DOHH2 (cell line): Measurements from ENCODE around the gene PCCB.

Experiments used
- EZH2phosphoT487 ChIP-seq: fragments of 200-600 bp; sonication (generic); IDR thresholded peaks from 2 replicates; pipeline ENCODE4 v1.6.1; 2017; ENCODE audit warnings: borderline replicate concordance, mild to moderate bottlenecking, antibody characterized with exemption, low read length, moderate library complexity, mixed read lengths
- TF ChIP-seq, protein P1 (sequence below): fragments of 200-600 bp; sonication (generic); IDR thresholded peaks from one replicate; pipeline ENCODE4 v1.5.1; 2014; ENCODE audit warnings: antibody characterized with exemption, mild to moderate bottlenecking, low read depth, low read length; ENCODE audit not compliant: poor library complexity, severe bottlenecking

DNA sequence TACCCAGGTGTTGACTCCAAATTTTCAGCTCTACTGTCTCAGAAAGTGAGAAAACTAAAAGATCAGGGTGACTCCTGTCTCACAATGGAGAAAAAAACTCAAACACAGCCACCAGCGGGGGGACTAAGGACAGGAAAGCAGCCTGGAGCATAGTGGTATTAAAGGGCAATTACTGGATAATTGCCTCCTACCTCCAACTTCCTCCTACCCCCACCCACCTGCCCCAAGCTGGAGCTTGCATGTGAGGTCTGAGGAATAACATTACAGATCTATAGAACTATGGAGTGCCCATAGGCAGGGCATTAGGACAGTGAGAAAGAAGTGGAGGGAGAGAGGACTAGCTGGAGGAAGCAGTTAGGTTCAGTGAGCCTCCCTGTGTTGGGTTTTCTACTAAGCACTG is 2.7 kb upstream of the PCCB start:
- TF ChIP-seq, protein P1, sequence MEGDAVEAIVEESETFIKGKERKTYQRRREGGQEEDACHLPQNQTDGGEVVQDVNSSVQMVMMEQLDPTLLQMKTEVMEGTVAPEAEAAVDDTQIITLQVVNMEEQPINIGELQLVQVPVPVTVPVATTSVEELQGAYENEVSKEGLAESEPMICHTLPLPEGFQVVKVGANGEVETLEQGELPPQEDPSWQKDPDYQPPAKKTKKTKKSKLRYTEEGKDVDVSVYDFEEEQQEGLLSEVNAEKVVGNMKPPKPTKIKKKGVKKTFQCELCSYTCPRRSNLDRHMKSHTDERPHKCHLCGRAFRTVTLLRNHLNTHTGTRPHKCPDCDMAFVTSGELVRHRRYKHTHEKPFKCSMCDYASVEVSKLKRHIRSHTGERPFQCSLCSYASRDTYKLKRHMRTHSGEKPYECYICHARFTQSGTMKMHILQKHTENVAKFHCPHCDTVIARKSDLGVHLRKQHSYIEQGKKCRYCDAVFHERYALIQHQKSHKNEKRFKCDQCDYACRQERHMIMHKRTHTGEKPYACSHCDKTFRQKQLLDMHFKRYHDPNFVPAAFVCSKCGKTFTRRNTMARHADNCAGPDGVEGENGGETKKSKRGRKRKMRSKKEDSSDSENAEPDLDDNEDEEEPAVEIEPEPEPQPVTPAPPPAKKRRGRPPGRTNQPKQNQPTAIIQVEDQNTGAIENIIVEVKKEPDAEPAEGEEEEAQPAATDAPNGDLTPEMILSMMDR = no peak
- no peak for TF ChIP-seq EZH2phosphoT487
